GM18870 (cell line): ENCODE measurements around the gene GLIS1.

ENCODE experiments used
- ATAC-seq: cut with Tn5 transposase; IDR thresholded peaks from one replicate; pipeline ENCODE4 v1.9.1; 2021; ENCODE audit warnings: moderate library complexity; ENCODE audit not compliant: unreplicated experiment

The GLIS1 gene

GRCh38 chr1:53583868-53584776 lies 154.8 kb downstream of the GLIS1 start:
- no peak for ATAC-seq

- ATAC-seq: no peak
Measured at GRCh38 chr1:53583021-53583867, 155.7 kb downstream of the GLIS1 start.

GRCh38 chr1:53582211-53583020 lies 156.5 kb downstream of the GLIS1 start:
- no peak for ATAC-seq

- ATAC-seq: no peak
Measured at GRCh38 chr1:53581476-53581875, 157.5 kb downstream of the GLIS1 start.

- no peak for ATAC-seq
Measured at GRCh38 chr1:53580739-53581475, 158.1 kb downstream of the GLIS1 start.

- no peak for ATAC-seq
Measured at GRCh38 chr1:53580009-53580400, 159.0 kb downstream of the GLIS1 start.

GRCh38 chr1:53579221-53580008 lies 159.5 kb downstream of the GLIS1 start:
- no peak for ATAC-seq

GRCh38 chr1:53578358-53578757 lies 160.6 kb downstream of the GLIS1 start:
- ATAC-seq: no peak

GRCh38 chr1:53577761-53578100 lies 161.2 kb downstream of the GLIS1 start:
- ATAC-seq: no peak

GRCh38 chr1:53576866-53577760 lies 161.9 kb downstream of the GLIS1 start:
- ATAC-seq: no peak

GRCh38 chr1:53576381-53576801 lies 162.6 kb downstream of the GLIS1 start:
- ATAC-seq: no peak

GRCh38 chr1:53575955-53576320 lies 163.0 kb downstream of the GLIS1 start:
- ATAC-seq: no peak

GRCh38 chr1:53575141-53575954 lies 163.6 kb downstream of the GLIS1 start:
- no peak for ATAC-seq

GRCh38 chr1:53574621-53575020 lies 164.3 kb downstream of the GLIS1 start:
- ATAC-seq: no peak

GRCh38 chr1:53573931-53574330 lies 165.0 kb downstream of the GLIS1 start:
- ATAC-seq: no peak

GRCh38 chr1:53573522-53573921 lies 165.4 kb downstream of the GLIS1 start:
- no peak for ATAC-seq

GRCh38 chr1:53572815-53573173 lies 166.2 kb downstream of the GLIS1 start:
- ATAC-seq: no peak
